Vagina (tissue), 2 donors: ENCODE data around the gene BPIFA3. TPM values are rescaled to one million over a fixed set of nuclear protein-coding genes. Genes with fewer than 3 reads are reported as not detected.

Experiments
- DNase-seq, 2 donors: peaks; one replicate each; pipeline ENCODE4 v3.0.0-alpha.2; 2017; ENCODE audit errors: extremely low spot score in 2 of 2
- H3K27ac ChIP-seq: fragments of 200-600 bp; sonication (generic); one replicate; pipeline ENCODE4 v1.5.1; 2019
- H3K27me3 ChIP-seq: fragments of 200-600 bp; sonication (generic); one replicate; pipeline ENCODE4 v1.5.1; 2019
- H3K36me3 ChIP-seq, 2 donors: fragments of 200-600 bp; sonication (generic); one replicate each; pipeline ENCODE4 v1.5.1; 2017 to 2019
- H3K4me1 ChIP-seq: fragments of 200-600 bp; sonication (generic); one replicate; pipeline ENCODE4 v1.5.1; 2019
- H3K4me3 ChIP-seq, 2 donors: fragments of 200-600 bp; sonication (generic); 1 replicate in 1 of 2; 2 replicates in 1 of 2; pipeline ENCODE4 v1.5.1; 2016 to 2019
- H3K9me3 ChIP-seq: fragments of 200-600 bp; sonication (generic); one replicate; pipeline ENCODE4 v1.5.1; 2019
- CTCF ChIP-seq, 3 experiments: fragments of 450-650 bp in 2 of 3; fragments of 200-600 bp in 1 of 3; sonication (generic) in 1 of 3; IDR thresholded peaks; one replicate each; pipeline ENCODE4 v1.5.1; 2017 to 2019; ENCODE audit warnings: antibody characterized with exemption in 3 of 3, mild to moderate bottlenecking in 2 of 3, moderate library complexity in 2 of 3
- POLR2A ChIP-seq, 2 donors: fragments of 450-650 bp; IDR thresholded peaks; one replicate each; pipeline ENCODE4 v1.6.1; 2017; ENCODE audit warnings: antibody characterized with exemption in 2 of 2, mild to moderate bottlenecking in 2 of 2, moderate library complexity in 2 of 2
- POLR2AphosphoS5 ChIP-seq, 2 donors: sonication (generic); formaldehyde crosslinking; IDR thresholded peaks; one replicate each; pipeline ENCODE4 v1.9.0; 2017; ENCODE audit warnings: antibody characterized with exemption in 2 of 2, mild to moderate bottlenecking in 2 of 2, low read depth in 1 of 2; ENCODE audit not compliant: insufficient read depth in 1 of 2
- intact Hi-C: fragments of 100-400 bp; cut with DNase I; formaldehyde crosslinking; loops from one replicate; pipeline ENCODE4 v1.15.1; 2023
- total RNA-seq: library from RNA; depleted of rRNA; stranded (reverse); fragments of >200 nt; gene quantifications from one replicate; pipeline ENCODE4 v1.2.3, GENCODE V29; 2016

Gene BPIFA3
- total RNA-seq, 1 donor from 2014 or later, result not detected

- H3K36me3 ChIP-seq, result no peaks in the 10 kb centered on the region
- intact Hi-C loops, result no loop called here
- no peak overlapping the region for H3K27ac ChIP-seq
- no peaks in the 10 kb centered on the region for H3K9me3 ChIP-seq
- no peaks in the 10 kb centered on the region for H3K4me1 ChIP-seq
- no peak for TF ChIP-seq POLR2AphosphoS5 (IDR thresholded peaks at IDR 0.05; ENCODE audit: insufficient read depth in 1 of 2, low read depth in 1 of 2)
- TF ChIP-seq POLR2A (IDR thresholded peaks at IDR 0.05), result no peak
- TF ChIP-seq CTCF (IDR thresholded peaks at IDR 0.05), result no peak
- H3K4me3 ChIP-seq, result no peak overlapping the region
- DNase-seq, result no peak
- H3K27me3 ChIP-seq, result no peaks in the 10 kb centered on the region
Observed at GRCh38 chr20:33272155-33272873, 55.2 kb downstream of the BPIFA3 start.

- Histone ChIP-seq H3K27me3 (no peaks in the 10 kb centered on the region), H3K9me3 (no peaks in the 10 kb centered on the region), H3K27ac (no peak overlapping the region), H3K36me3 (no peaks in the 10 kb centered on the region), H3K4me1 (no peaks in the 10 kb centered on the region), H3K4me3 (no peak overlapping the region)
- TF ChIP-seq POLR2AphosphoS5 (IDR thresholded peaks at IDR 0.05; ENCODE audit: insufficient read depth in 1 of 2, low read depth in 1 of 2), result no peak
- no peak for TF ChIP-seq POLR2A (IDR thresholded peaks at IDR 0.05)
- TF ChIP-seq CTCF (IDR thresholded peaks at IDR 0.05), result no peak
- intact Hi-C loops, result no loop called here
- no peak for DNase-seq
Observed at GRCh38 chr20:33273117-33273851, 56.1 kb downstream of the BPIFA3 start.

GRCh38 chr20:33275215-33275614, 58.1 kb downstream of the BPIFA3 start:
- TF ChIP-seq POLR2A (IDR thresholded peaks at IDR 0.05) (no peak), POLR2AphosphoS5 (IDR thresholded peaks at IDR 0.05; ENCODE audit: insufficient read depth in 1 of 2, low read depth in 1 of 2) (no peak), CTCF (IDR thresholded peaks at IDR 0.05) (no peak)
- intact Hi-C loops, result no loop called here
- no peaks in the 10 kb centered on the region for H3K9me3 ChIP-seq
- no peaks in the 10 kb centered on the region for H3K36me3 ChIP-seq
- H3K27ac ChIP-seq, result no peak overlapping the region
- H3K4me3 ChIP-seq, result no peak overlapping the region
- DNase-seq, result peak in 1 of 2 donors; percentile 88
- H3K27me3 ChIP-seq, result no peaks in the 10 kb centered on the region
- no peaks in the 10 kb centered on the region for H3K4me1 ChIP-seq

- TF ChIP-seq CTCF (IDR thresholded peaks at IDR 0.05) (no peak), POLR2A (IDR thresholded peaks at IDR 0.05) (no peak), POLR2AphosphoS5 (IDR thresholded peaks at IDR 0.05; ENCODE audit: insufficient read depth in 1 of 2, low read depth in 1 of 2) (no peak)
- DNase-seq, result peak in 1 of 2 donors; percentile 72
- intact Hi-C loops, result no loop called here
- H3K9me3 ChIP-seq, result no peaks in the 10 kb centered on the region
- no peak overlapping the region for H3K27ac ChIP-seq
- H3K4me1 ChIP-seq, result no peaks in the 10 kb centered on the region
- H3K27me3 ChIP-seq, result no peaks in the 10 kb centered on the region
- no peak overlapping the region for H3K4me3 ChIP-seq
- H3K36me3 ChIP-seq, result no peaks in the 10 kb centered on the region
Observed at GRCh38 chr20:33275871-33276270, 58.7 kb downstream of the BPIFA3 start.
